Activated T-cell treated with anti-CD3 and anti-CD28 coated beads for 24 hours (primary cell): ENCODE data around the gene HOMER3.

Source experiments
- DNase-seq: peaks from one replicate; pipeline ENCODE4 v3.0.0-alpha.2; 2020; ENCODE audit warnings: low read depth

Gene HOMER3

DNA sequence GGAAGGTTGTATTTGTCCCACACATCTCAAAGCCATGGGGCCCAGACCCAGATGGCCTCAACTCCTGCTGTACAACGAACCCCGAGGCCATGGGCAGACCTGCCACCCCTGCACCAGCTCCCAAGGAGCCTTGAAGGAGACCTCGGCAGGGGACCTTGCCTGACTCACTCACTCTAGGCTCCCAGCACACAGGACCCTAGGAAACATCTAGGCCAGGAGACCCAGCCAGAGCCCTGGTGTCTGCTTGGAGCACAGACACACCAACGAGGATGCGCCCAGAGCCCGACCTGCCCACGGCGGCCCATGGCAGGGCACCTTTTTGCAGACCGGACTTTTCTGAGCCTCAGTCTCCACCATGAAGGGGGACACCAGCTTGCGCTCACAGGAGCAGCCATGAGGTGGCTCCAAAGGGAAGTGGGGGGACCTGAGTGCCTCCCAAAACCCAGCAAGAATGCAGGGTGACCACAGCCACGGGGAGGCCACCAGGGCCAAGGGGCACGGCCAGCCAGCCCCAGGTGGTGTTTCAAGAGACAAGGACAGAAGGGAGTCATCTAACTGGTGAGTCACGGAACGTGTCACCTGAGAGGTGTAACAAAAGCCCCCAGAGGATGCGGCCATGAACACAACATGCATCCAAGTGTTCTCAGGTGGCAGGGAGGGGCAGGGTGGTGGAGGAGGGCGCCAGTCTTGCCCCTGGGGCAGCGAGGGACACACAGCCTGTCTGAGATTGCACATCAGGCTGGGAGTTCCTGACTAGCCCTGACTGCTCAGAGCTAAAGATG, 40.1 kb downstream of the HOMER3 start:
- DNase-seq, result no peak

- DNase-seq, result no peak
Measured at GRCh38 chr19:18899624-18900560, 41.1 kb downstream of the HOMER3 start.

- no peak for DNase-seq
Measured at GRCh38 chr19:18898607-18899408, 42.2 kb downstream of the HOMER3 start.

DNA sequence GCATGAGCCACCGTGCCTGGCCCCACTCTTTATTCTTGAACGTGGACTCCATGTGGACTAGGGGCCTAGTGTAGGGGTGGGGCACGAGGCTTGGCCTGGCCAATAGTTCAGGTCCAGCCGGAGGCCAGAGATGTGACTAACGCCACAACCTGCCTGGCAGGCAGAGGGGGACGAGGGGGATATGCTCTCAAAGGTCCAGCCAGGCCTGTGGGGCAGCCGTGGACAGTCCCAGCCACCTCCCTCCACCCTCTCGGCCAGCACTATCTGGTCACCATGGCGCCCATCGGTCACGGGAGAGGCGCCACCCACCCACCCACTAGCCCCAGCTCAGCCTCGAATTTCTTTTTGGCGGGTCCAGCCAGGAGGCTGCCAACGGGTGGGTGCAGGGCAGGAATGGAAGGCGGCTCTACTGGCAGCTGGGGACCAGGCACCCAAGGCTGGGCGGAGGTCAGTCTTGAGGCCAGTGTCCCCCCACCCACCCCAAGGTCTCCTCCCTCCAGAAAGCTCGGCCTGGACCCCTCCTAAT, 42.9 kb downstream of the HOMER3 start:
- no peak for DNase-seq

DNA sequence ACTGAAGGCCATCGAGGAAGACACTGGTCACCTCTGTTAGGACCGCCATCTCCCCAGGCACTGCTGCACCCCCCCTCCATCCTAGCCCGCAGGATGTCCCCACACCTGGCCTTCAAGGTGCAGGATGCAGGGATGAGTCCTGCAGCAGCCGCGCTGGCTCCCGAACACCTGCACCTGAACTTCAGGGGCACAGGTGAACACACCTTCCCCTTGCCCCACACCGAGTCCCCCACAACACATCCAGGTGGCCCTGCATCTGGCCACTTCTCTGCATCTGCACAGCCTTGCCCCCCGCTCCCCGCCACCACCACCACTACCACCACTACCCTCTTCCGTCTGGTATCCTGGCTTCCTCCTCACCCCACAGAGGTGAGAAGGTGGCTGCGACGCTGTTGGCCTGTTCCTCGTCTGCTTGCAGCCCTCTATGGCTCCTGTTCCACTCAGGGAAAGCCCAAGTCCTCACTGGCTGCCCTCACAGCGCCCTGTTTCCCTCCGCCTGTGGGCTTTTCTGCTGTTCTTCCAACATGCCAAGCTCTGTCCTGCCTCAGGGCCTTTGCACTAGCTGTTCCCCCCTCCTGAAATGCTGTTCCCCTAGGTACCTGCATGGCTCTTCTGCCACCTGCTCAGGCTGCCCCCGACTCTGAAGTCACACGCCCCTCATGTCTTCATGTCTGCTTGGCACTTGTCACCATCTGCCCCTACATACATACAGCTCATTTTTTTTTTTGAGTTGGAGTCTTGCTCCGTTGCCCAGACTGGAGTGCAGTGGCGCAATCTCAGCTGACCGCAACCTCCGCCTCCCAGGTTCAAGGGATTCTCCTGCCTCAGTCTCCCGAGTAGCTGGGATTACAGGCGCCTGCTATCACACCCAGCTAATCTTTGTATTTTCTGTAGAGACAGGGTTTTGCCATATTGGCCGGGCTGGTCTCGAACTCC, 43.7 kb downstream of the HOMER3 start:
- no peak for DNase-seq

DNA sequence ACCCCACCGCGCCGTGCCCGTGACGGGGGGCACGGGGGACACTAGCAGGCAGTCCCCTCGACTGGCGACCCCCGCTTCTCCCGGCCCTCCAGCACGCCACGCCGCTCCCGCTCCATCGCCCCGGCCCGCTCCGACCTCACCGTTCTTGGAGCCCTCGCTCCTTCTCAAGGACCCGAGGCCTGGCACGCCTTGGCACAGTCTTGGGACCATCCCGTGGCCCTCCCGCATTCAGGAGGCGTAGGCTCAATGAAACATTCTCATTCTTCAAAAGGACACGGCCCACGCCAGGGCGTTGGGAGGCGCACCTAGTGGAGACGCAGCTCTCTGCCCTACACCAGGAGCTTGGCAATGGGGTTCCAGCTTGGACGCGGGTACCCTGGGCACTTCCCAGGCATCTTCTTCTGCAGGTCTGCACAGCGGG, 44.6 kb downstream of the HOMER3 start:
- no peak for DNase-seq

DNA sequence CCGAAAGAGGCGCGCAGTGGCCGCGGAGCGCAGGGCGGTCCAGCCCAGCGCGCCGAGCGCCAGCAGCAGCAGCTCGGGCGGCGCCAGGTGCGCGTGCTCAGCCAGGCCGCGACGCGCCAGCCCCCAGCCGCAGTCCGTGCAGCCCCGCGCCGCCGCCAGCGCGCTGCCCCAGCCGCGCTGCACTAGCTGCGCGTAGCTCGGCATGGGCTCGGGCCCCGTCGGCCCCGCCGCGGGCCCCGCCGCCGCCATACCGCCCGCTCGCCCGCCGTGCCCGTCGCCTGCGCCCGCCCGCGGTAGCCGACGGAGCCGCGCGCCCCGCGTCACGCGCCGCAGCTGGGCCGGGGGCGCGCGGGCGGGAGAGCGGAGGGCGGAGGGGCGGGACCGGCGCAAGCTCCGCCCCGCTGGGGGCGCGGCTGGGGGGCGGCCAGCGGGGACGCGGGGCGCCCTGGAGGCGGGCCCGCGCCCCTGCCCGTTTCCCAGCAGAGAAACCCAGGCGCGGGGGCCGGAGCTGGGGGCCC, 45.1 kb downstream of the HOMER3 start, which contains the start of gene CERS1:
Gene CERS1 (minus strand): TSS at position 335 of the 518 bp plus-strand sequence. CDS start 86 bp downstream, at position 249.
- no peak for DNase-seq

DNA sequence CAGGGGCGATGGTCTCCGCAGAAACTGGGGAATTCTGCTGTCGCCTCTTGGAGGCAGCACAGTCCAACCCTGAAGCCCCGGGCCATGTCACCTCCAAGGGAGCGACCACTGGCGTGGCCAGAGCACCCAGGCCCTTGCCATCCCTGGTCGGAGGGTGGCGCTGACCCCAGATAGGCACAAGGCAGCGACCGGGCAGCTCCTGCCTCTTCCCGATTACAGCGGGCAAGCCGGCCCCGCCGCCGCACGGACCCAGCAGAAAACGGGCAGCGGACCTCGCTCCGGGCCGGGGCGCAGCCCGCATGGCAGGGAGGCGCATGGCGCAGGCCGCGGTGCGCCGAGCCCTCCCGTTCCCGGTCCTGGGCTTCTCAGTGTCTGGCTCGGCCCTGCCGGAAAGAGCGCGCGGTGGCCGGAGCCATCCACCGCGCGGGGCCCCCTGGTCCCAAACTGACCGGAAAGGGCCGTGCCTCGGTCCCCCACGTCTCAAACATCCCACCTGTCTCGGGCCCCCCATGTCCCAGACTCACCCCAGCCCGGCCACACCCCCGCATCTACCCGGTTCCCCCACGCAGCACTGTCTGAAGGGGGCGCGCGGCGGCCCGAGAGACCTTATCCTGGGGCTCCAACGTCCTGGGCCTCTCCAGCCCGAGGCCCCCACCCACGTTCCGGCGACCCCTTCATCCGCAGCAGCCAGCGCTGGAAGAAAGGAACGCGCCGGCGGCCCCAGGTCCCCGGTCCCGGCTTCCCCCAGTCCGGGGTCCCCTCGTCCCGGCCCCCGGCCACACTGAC, 45.8 kb downstream of the HOMER3 start:
- DNase-seq, result no peak

GRCh38 chr19:18894254-18895037, 46.6 kb downstream of the HOMER3 start:
- DNase-seq, result no peak

GRCh38 chr19:18893587-18894253, 47.3 kb downstream of the HOMER3 start:
- DNase-seq, result no peak

DNA sequence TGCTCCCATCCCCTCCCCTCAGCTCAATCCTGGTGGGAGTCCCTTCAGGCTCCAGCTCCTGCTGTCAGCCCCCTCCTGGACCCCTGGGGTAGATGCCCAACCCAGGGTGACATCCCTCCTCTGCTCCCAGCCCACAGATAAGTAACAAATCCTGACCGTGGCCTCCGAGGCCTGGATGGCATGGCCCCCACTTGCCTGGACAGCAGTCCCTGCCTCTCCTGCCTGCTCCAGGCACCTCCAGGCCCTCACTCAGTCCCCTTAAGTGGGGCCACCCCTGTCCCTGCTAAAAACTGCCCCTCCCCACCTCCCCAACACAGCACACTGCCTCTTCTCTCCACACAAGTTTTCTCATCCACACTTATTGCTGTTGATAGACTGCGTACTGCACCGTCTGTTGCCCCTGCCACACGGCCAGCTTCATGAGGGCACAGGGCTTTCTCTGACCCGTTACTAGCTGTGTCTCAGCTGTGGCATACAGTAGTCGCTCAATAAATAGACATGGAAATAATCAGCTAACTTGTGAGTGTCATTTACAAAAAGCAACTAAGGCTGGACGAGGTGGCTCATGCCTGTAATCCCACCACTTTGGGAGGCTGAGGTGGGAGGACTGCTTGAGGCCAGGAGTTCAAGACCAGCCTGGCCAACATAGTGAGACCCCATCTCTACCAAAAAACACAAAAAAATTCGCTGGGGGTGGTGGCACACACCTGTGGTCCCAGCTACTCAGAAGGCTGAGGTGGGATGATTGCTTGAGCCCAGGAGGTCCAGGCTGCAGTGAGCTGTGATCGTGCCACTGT, 50.9 kb downstream of the HOMER3 start:
- no peak for DNase-seq

GRCh38 chr19:18886972-18887371, 54.0 kb downstream of the HOMER3 start:
- DNase-seq, result no peak

DNA sequence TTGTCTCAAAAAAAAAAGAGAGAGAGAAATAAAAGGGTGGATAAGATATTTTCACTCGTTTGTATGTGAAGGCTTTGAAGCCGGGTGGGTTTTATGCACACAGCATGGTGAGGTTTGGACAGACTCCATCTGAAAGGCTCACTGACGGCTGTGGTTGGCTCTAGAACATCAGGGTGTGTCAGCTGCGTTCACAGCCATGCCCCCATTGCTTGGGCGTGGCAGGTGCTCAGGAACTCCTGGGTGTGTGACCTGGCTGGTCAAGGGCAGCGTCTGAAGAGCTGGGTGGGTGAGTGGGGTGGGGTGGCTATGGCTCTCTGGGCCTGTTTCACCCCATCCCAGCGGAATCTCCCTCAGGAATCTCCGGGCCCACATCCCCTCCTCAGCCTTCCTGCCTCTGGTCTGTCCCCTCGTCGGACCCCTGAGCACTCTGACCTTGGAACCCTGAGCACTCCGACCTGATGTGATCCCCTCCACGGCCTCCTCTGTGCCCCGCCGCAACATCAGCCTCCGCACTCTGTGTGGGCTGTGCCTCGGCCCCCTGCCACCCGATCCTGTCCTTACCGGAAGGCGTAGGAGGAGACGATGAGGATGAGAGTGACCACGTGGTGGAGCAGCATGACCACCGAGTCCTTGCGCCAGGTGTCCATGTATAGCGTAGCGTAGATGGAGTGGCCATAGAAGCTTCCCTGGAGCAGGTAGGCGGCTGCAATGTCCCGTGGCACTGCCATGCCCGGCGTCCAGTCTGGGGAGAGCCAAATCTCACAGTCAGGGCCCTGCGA, 57.3 kb downstream of the HOMER3 start:
- DNase-seq, result no peak

DNA sequence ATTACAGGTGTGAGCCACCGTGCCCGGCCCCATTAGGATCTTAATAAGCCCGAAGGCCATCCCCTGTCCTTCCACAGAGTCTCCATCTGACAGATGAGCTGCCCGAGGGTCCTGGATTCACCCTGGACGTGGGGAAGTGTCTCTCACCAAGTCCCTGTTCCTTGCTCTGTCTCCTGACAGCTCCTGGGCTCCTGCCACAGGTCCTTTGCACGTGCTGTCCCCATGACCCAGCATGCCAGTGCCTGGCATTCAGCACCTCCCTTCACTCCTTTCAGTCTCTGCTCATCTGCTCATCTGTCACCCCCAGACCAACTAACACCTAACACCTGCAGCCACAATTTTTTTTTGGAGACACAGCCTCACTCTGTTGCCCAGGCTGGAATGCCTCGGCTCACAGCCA, 59.5 kb downstream of the HOMER3 start:
- no peak for DNase-seq

- DNase-seq, result no peak
Measured at GRCh38 chr19:18879579-18880373, 61.2 kb downstream of the HOMER3 start.
